GM19468 (cell line): ENCODE results near the gene LGALS13.
"Not testable (repeated sequence)": the region's sequence is repeated elsewhere in the genome, so short reads cannot be mapped to it uniquely, and the experiment has no call there.

ENCODE experiments used
- ATAC-seq: cut with Tn5 transposase; IDR thresholded peaks from one replicate; pipeline ENCODE4 v1.9.1; 2021; ENCODE audit warnings: mild to moderate bottlenecking, moderate library complexity, moderate number of reproducible peaks; ENCODE audit not compliant: unreplicated experiment; ENCODE audit errors: extremely low read depth

Gene LGALS13

DNA sequence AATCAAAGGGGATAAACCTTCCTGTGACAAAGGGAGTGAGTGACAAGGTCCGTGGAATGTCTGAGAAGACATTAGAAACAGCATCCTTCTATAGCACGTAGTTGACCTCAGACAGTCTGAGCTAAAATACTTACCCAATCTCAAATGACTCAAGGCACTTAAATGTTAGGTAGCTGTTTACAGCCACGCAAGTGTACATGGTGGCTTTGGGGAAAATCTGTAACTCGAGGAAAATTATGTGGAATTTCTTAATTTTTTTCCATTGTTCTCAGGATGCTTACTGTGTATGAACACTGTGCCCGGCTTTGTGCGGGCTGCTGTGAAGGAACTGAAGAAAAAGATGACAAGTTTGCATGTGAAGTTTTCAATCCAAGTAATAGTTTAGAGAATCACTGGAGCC, 5.2 kb downstream of the LGALS13 start:
- ATAC-seq: no peak

DNA sequence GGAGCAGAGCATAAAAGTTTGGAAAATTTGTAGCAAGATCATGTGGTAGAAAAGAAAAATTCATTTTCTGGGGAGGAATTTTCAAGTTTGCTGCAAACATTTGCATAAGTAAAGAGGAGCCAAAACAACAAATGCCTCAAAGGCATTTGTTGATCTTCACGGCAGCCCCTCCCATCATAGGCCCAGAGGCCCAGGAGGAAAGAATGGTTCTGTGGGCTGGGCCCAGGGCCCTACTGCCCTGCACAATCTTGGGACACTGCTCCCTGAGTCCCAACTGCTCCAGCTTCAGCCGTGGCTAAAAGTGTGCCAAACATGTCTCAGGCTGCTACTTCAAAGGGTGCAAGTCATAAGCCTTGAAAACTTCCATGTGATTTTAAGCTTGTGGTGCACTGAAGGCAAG, 11.3 kb downstream of the LGALS13 start:
- ATAC-seq: no peak

DNA sequence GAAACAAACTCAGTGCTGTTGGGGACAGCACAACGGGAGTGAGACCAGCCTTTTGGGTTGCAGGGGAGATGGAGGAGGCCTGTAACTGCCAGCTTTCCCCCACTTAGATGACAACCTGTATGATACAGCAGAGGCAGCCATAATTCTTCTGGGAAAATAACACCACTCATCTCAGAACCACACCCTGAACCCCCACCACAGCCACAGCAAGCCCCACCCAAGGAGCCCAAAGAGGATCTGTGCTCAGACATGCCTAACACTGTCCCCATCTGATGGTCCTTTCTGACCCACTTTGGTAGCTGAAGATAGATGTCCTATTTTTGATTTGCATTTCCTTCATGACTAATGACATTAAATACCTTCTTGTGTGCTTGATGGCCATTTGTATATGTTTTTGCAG, 15.4 kb downstream of the LGALS13 start:
- no peak for ATAC-seq

DNA sequence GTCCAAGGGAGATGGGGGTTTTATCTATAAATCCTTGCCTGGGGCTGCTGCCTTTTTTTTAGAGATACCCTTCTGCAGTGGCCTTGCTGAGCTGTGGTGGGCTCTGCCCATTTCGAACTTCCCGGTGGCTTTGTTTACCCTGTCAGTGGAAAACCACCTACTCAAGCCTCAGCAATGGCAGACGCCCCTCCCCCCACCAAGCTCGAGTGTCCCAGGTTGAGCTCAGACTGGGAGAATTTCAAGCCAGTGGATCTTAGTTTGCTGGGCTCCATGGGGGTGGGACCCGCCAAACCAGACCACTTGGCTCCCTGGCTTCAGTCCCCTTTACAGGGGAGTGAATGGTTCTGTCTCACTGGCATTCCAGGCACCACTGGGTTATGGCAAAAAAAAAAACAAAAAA, 21.6 kb downstream of the LGALS13 start:
- ATAC-seq: no peak

DNA sequence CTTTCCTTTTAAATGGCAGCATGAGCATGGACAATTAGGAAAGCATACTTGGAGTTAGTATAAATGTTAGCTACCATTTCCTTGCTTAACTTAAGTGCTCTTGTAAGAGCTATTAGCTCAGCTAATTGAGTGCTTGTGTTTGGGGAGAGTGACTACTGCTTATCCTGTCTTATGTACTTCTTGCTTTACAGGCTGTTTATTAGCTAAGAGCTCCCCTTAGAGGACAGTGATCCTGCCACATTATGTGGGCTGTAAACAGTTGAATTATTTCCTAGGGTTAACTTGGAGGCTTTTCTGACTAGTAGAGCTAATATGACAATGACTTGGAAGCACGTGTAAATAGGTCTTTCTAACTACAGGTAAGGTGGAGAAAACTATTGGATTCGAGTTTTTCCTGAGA, 25.3 kb downstream of the LGALS13 start:
- ATAC-seq: not testable (repeated sequence)

DNA sequence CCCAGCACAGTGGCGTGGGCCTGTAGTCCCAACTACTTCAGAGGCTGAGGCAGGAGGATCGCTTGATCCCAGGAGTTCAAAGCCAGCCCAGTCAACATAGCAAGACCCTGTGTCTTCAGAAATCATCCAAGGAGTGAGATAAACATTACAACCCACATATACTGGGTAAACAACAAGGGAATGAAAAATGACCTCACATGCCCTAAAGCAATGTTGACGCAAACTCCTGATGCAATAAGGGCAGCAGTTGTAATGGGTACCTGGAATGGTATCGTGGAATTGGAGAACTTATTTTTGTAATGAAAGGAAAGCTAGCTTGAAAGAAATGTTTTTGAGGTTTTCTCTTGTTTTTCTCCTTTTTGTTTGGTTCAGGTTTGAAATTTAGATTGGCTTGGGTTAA, 28.9 kb downstream of the LGALS13 start:
- ATAC-seq: no peak

DNA sequence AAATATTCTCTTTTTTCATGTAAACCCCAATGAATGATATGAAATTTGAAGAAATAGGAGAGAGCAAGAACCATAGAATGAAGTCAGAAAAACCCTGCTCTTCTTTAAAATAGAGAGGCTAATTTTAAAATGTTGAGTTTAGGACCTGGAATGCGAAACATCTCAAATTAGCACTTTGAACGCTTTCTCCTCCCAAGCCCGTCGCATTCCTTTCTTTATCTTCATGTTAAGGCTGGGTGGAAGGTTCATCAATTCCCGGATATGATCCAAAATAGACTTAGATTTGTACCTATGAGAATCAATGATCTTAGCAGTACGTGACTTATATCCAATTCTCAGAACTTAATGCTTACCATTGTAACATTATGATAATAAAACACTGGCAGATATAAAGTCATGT, 29.3 kb downstream of the LGALS13 start:
- ATAC-seq: no peak

DNA sequence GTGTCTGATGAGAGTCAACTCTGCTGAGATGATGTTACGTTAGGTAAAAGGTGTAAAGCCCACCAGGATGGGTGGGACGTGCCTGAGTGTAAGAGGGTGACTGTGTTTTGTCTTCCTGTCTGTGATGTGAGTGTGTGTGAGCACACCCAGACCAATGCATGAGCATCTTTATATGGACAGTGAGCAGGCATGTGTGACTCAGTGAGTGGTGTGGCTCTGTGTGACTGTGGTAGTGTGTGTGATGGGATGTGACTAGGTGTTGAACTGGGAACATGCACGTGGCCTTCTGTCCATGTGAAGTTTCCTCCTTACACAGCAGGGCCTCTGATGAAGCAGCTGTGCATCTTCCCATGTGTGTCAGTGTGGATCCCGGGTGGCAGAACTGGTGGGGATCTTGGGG, 35.6 kb downstream of the LGALS13 start:
- no peak for ATAC-seq

DNA sequence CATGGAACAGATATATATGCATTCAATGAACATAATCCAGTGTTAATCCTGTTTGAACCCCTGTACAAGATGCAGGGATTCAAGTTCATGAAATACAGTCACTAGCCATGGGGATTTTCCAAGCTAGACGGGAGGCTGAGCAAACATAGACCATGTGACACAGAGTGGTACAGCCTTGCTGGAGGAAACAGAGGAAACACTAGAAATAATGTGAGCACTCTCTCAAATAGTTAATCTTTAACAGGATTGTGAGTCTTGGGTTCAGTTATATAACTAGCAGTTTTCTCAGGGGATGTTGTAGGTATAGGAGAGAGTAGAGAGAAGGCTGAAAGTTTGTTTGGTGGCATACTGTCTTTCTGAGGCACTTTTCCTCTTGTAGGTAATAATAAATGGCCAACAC, 39.4 kb downstream of the LGALS13 start:
- no peak for ATAC-seq

DNA sequence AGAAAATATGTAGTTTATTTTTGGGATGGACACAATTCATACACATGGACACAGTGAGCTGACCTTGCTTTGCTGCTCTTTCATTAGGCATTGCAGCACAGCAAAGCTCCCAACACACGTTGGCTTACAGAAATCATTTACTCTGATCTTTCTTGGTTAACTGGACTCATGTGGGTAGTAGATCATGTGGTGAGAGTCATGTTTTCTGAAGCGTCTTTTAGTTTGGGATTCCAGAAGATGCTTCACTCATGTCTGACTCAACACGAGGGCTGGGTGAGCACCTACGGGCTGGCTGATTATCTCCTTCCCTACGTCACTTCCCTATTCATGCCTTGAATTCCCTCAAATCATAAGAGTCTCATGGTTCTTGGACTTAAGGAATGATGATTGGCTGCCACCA, 41.3 kb downstream of the LGALS13 start:
- no peak for ATAC-seq

DNA sequence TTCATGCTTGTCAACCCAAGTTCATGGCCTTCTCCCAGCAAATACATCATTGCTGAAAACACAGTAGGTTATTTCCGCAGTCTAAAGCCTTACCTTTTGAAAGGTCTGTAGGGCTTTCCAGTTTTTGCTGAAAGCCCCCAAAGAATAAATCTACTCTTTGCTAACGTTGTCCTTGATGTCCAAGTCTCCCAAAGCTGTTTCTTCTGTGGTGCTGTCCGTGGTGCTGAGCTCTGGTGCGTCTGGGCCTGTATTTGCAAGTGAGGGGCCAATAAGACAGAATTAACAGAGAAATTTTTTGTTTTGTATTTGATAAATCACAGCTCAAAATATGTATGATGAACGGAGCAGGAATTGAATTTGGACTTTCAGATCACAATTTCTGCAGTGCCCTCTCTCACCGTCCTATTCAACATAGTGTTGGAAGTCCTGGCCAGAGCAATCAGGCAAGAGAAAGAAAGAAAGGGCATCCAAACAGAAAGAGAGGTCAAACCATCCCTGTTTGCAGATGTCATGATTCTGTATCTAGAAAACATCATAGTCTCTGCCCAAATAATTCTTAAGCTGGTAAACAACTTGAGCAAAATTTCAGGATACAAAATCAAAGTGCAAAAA, 43.6 kb downstream of the LGALS13 start:
- no peak for ATAC-seq

DNA sequence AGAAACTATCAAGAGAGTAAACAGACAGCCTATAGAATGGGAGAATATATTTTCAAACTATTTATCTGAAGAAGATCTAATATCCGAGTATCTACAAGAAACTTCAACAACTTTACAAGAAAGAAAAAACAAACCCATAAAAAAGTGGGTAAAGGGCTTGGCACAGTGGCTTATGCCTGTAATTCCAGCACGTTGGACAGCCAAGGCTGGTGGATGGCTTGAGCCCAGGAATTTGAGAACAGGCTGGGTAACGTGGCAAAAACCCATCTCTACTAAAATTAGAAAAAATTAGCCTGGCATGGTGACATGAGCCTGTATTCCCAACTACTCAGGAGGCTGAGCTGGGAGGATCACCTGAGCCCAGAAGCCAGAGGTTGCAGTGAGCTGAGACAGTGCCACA, 45.6 kb downstream of the LGALS13 start:
- no peak for ATAC-seq

DNA sequence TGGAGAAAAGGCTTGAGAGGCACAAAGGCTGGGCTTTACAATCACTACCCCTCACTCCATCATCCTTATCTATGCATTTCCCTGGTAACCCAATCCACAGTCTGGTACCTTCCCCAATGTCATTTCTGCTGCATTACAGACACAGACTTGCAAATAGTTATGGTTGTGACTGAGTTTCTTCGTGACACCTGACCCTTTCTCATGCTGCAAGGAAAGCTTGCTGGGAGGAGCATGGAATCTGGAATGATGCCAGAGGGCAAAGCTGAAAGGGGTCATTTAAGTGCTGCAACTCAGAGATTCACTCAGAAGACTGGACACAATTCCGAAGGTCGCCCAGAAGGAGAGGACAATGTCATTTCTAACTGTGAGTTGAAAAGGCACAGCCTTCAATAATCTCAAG, 53.3 kb downstream of the LGALS13 start, which contains the start of gene LGALS16:
TSS of gene LGALS16 (plus strand) at position 301 of the 400 bp plus-strand sequence. CDS start at position 350, 49 bp downstream.
- ATAC-seq: no peak
